HG02840 (cell line): ENCODE data around the gene CFAP97D2.
"Not testable (repeated sequence)": the region's sequence is repeated elsewhere in the genome, so short reads cannot be mapped to it uniquely, and the experiment has no call there.

Experiments used
- ATAC-seq: cut with Tn5 transposase; IDR thresholded peaks from one replicate; pipeline ENCODE4 v1.9.1; 2021; ENCODE audit warnings: mild to moderate bottlenecking, moderate library complexity, moderate number of reproducible peaks; ENCODE audit not compliant: unreplicated experiment, low FRiP score

Gene CFAP97D2

DNA sequence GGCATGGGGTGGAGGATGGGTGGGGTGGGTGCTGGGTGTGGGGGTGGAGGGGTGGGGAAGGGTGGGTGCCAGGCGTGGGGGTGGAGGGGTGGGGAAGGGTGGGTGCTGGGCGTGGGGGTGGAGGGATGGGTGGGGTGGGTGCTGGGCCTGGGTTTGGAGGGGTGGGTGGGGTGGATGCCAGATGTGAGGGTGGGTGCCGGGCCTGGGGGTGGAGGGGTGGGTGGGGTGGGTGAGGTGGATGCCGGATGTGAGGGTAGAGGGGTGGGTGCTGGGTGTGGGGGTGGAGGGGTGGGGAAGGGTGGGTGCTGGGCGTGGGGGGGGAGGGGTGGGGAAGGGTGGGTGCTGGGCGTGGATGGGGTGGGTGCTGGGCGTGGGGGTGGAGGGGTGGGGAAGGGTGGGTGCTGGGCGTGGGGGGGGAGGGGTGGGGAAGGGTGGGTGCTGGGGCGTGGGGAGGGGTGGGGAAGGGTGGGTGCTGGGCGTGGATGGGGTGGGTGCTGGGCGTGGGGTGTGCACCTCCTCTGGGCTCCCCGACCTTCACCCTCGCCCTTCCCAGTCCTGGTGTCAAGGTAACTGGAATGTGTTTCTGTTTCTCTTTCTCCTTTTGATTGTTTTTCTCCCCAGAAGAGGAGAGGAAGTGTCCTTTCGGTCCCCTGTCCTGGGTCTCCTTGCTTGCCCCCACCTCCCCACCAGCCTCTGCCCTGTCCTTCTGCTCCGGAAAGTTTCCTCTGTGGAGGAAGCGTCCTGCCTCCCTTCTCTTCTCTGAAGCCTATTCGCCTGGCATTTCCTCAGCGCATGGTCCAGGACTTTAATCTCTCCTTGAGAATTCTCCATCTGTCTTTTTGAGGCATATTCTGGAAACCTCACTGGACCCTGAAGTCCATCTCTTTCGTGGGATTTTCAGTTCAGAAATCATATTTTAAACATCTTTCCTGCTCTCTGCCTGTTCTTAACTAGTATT lies 22.9 kb upstream of the CFAP97D2 start:
- ATAC-seq: no peak

DNA sequence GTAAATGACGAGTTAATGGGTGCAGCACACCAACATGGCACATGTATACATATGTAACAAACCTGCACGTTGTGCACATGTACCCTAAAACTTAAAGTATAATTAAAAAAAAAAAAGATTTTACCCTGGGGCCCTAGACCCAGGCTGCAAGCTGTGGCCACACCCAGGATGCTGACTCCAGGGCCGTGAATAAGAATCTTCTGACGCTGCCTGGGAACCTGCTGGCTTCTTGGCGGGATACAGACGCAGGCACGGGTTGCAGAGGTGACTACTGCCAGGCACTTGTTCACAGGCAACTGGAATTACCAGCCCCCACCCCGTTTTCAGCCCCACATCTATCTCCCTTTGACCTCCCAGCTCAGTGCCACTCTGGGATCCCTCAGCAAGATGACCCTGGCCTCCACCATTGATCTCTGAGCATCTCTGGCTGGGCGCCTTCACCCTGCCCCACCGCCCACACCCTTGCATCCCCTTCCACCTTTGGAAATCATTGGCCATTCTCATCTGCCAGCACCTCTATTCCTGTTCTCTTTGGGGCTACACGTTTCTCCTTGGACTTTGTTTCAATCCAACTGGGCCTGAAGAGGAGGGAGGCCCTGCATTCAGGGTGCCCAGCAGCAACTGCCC lies 21.1 kb upstream of the CFAP97D2 start:
- ATAC-seq: no peak

DNA sequence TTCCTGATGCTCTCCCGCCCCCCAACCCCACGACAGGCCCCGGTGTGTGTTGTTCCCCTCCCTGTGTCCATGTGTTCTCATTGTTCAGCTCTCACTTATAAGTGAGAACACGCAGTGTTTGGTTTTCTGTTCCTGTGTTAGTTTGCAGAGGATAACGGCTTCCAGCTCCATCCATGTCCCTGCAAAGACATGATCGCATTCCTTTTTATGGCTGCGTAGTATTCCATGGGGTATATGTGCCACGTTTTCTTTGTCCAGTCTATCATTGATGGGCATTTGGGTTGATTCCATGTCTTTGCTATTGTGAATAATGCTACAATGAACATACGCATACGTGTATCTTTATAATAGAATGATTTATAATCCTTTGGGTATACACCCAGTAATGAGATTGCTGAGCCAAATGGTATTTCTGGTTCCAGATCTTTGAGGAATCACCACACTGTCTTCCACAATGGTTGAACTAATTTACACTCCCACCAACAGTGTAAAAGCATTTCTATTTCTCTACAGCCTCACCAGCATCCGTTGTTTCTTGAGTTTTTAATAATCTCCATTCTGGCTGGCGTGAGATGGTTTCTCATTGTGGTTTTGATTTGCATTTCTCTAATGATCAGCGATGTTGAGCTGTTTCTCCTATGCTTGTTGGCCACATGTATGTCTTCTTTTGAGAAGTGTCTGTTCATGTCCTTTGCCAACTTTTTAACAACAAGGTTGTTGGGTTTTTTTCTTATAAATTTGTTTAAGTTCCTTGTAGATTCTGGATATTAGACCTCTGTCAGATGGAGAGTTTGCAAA lies 20.0 kb upstream of the CFAP97D2 start:
- not testable (repeated sequence) for ATAC-seq

DNA sequence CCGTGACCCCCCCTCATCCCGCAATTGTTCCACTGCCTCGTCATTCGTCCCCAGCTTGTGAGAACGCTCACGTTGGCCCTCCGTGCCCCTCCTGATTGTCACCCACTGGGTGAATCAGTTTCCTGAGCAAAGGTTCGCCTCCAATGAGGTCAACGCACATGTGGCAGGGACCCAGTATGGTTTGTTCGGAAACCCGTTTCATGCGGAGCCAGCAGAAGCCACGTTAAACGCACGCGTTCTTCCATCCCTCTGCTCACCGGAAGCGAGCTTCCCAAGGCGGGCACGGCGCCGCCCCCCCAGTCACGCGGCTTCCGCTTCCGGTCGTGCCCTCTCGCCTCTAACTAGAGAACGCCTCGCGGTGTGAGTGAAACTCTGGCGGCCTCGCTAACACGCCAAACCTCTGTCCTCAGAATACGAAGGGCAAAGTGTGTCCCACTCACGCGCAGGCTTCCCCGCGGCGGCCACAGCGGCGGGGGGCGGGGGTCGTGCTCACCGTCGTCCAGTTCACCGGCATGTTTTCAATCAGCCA lies 18.0 kb upstream of the CFAP97D2 start:
- no peak for ATAC-seq

DNA sequence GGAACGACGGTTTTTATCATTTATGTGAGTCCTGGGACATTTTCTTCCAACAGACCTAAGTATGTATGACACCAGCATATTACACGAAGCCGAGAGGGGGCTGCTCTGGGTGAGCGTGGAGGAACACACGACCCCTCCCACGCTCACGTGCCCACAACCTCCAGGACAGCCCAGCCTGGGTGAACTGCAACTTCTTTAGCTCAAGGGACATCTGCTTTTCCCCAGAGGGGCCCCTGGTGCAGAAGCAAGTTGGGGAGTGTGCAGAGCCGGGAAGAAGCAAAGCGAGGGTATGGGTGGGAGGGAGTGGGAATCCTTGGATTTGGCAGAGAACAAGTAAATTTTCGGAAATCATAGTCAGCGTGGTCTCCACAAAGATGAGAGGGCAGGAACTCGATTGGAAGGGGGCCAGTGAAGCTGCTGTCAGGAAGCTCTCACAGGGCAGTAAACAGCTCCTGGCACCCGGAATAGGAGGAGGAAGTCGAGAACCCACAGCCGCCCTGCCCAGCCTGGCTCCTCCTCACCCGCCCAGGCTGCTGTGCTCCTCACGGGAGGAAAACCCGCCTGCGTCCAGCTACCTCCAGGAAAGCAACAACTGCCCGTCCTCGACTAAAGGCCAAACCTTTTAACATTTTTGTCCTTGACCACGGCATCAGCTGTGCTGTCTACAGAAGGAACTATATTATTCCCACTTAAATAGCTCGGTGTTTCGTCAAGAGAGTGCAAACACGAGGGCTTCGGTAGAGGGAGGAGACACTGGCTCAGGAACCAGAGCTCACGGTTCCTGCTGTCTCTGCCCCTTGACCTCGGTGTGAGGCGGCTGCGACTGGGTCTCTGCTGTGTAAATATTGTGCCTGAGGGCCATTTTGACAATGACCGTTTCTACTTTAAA lies 17.2 kb upstream of the CFAP97D2 start:
- ATAC-seq: no peak

DNA sequence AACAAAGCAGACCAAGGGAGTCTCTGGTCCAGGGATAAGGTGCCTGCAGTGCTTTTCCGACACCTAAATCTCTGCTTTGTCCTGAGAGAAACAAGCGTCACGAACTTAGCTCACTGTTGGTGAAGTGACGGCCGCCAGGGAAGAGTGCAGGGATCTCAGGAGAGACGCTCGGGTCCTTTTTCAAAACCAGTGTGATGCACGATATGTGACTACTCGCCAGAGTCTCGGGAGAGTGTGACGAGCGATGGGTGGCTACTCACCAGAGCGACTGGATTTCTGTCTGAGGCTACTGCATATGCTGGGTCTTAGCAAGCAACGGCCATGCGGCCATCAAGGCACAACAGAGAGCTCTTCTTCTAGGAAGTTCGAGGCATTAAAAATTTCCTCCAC lies 16.5 kb upstream of the CFAP97D2 start:
- ATAC-seq: no peak

DNA sequence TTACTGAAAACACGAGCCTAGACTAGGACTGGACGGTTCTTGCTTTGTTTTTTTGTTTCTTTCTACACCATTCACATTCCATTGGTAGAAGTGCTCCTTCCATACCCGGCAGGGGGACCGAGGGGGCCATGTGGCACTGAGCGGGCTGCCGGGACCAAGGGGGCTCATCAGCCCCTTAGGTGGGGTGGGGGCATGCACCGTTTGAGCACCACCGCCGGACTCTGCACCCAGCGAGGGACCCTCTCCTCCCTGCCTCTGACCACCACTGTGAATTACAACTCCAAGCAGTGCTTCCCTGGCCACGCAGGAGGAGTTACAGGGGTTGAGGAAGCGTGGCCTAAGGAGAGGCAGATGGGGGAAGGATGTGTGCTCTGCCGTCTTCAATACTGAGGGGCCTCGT lies 15.0 kb upstream of the CFAP97D2 start:
- no peak for ATAC-seq

DNA sequence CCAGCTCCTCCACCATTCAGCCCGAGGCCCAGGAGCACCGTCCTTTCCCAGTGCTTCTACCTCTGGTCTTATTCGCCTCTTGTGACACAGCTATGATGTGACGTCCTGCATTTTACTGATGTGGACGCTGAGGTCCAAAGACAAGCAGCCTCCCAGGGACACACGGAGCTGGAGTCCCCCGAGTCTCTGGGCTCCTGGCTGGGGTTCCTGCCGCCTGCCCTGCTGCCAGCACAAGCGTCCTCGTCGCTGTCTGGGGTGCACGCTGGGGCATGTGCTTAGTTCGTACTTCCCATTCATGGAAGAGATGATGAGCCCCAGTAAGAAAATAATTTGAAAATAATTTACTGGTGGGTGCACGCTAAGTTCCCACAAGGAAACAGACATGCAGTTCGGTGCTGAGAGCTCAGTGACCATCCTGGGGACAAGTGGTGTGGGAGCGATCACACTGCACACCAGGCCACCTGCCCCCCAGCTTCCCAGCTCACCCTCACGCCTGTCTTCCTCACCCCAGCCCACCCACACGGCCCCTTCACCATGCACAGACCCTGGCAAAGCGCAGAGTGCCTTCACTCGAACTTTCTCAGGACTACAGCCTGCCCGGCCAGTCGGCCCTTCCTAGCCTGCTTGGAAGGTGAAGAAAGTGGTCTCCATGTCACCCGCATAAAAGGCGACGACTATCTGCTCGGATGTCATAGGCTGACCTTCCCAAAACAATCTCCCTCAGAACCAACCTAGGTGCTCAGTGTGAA lies 14.2 kb upstream of the CFAP97D2 start:
- ATAC-seq: no peak

DNA sequence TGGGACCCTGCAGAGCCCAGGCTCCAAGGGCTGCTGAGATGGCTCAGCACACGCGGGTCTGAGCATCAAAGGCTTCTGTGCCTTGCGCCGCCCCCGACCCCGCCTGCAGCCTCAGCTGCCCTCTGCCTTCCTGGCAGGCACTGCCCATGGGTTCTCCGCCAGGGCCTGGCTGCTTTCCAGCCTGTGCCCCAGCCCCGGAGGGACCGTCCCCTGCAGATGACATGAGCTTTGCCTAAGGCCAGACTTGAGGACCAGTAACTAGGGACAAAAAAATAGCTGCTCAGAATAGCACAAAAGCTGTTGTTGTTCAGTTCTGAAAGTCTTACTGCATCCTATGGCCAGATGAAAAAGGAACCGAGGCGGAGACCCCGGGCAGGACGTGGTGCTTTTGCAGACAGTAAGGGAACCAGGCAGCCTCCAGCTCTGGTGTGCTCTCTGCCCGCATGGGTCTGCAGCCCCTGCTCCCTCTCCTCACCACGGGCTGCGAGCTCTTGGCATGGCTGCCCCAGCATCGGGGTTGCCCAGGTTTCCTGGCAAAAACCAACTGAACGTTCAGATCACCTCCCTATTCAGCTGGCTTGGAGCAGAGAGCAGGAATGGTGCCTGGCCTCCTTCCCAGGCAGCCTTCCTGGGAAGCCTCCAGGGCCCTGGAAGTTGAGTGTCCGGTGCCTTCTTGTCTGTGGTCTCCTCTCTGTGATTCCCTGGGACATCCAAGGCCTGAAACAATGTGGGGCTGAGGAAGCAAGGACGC lies 12.5 kb upstream of the CFAP97D2 start:
- no peak for ATAC-seq

DNA sequence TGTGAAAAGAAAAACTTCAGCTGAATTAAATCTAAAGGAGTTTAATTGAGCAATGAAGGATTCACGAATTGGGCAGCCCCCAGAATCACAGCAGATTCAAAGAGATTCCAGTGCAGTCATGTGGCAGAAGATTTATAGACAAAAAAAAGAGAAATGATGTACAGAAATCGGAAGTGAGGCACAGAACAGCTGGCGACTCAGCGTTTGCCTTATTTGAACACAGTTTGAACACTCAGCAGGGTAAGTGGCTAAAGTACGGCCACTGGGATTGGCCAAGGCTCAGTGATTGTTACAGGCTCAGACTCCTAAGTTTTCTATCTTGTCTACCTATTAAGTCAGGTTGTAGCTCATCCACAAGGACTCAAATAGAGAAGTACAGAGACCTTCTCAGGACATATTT lies 11.6 kb upstream of the CFAP97D2 start:
- no peak for ATAC-seq

DNA sequence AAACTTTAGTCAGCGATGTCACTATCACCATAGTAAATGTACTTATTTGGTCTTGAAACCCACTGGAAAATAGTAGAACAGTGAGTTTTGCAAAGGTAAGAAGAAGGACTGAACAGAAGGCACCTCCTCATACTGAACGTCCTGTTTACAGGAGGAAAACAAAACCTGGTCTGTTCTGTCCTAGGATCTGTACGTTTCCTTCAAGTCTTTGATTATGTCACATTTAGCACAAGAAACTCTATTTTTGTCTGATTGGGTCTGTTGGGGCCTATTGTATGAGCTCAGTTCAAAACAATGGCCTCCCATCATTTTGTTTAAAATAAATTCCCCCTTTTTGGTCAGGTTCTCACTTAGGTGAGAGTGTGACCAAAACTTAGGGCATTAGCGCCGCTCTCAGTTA lies 11.2 kb upstream of the CFAP97D2 start:
- no peak for ATAC-seq

DNA sequence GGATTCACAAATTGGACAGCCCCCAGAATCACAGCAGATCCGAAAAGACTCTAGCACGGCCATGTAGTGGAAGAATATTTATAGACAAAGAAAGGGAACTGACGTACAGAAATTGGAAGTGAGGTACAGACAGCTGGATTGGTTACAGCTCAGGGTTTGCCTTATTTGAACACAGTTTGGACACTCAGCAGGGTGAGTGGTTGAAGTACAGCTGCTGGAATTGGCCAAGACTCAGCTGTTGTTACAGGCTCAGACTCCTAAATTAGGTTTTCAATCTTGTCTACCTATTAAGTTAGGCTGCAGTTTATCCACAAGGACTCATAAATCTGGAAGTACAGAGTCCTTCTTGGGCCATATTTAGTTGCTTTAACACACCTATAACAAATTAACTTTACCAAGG lies 5.8 kb upstream of the CFAP97D2 start:
- no peak for ATAC-seq

DNA sequence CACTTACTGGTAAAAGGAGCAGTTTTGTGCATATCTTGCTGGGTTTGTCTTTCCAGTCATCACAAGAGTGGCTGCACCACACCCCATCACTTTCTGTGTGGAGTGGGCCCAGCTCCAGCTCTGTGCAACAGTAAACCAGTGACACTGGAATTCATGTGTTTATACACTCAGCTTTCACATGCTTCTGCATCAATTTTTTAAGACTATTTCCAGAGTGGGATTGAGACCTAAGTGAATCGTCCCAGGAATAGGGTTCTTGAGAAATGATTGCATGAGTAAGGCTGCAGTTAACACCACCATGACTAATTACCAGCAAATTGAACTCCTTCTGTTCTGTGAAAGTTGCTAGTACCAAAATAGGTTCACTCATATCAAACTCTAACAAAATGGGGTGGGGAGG lies 5.3 kb upstream of the CFAP97D2 start:
- ATAC-seq: no peak

DNA sequence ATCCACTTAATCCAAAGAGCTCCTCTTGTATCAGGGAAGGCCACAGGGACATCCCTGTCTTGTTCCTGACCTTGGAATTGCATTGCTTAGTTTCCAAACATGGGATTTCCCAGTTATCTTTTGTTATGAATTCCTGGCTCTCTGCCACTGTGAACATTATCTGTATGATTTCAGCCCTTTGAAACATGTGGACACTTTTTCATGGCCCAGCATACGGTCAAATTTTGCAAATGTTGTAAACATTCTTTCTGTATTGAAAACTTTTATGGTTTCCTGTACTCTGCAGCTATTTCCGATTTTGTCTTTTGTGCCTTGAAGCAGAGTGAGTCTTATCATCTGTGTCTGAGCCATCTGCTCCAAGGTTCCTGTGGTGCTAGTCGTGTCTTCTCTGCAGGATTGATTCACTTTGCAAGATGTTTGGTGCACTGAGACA lies 4.5 kb upstream of the CFAP97D2 start:
- no peak for ATAC-seq

DNA sequence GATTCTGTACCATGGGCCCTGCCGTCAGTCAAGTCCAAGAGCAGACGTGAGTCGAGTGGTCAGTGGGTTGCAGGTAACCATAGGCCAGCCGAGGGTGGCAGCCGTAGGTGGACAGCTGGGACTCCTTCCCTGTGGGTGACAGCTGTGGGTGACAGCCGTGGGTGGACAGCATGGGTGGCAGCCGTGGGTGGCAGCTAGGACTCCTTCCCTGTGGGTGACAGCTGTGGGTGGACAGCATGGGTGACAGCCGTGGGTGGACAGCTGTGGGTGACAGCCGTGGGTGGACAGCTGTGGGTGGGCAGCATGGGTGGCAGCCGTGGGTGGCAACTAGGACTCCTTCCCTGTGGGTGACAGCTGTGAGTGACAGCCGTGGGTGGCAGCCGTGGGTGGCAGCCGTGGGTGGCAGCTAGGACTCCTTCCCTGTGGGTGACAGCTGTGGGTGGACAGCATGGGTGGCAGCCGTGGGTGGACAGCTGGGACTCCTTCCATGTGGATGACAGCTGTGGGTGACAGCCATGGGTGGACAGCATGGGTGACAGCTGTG lies 2.6 kb upstream of the CFAP97D2 start:
- ATAC-seq: not testable (repeated sequence)

DNA sequence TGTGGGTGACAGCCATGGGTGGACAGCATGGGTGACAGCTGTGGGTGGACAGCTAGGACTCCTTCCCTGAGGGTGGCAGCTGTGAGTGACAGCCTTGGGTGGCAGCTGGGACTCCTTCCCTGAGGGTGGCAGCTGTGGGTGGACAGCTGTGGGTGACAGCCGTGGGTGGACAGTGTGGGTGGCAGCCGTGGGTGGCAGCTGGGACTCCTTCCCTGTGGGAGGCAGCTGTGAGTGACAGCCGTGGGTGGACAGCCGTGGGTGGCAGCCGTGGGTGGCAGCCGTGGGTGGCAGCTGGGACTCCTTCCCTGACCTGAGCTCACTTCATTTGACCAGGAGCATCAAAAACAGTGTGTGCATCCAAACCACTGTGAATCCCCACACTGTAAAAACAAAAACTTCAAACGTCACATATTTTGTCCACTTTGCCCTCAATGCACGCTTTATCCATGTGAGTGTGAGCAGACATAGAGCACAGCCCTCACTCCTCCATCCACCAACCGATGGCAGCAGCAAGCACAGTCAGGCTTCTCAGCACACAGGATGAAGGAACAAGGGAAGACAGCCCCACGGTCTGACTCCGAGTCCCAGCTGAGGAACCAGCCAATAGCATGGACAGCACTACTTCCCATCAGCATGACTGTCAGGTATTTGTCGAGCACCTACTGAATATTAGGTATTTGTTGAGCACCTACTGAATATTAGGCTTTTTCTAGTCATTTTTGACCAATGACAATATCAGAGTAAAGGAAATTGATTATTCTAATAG lies 1.6 kb upstream of the CFAP97D2 start:
- ATAC-seq: no peak

DNA sequence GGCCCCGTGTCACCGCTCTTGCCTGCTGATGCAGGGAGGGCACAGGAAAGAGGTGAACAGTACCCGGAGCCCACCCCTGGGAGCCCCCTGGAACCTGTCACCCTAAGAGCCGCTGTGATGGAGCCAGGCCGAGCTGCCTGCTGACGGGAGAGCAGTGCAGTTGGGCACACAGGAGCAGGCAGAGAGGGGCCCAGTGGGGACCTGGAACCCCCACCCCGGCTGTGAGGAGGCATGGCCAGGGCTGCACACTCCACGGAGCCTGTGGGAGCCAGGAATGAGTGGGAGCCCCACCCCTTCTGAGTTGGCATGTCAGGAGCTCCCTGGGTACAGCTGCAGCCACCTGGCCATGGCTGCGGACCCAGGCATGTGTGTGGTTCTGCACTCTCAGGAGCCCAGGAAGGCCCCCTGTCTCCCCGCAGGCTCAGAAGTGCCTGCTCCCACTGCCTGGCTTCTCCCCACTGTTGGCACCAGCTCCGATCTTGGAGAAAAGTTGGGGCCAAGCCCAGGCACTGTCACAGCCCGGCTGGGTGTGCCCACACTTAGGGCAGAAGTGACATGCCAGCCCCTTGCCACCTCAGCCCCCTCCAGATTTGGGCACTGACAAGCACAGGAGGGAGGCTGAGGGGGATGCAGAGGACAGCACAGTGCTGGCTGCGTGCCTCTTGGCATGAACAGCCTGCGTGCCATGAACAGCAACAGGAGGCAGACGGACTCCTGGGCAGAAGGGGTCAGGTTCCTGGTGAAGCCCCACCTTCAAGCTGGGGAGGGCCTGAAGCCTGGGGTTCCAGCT lies 6.3 kb downstream of the CFAP97D2 start:
- ATAC-seq: no peak
